Bronchial epithelial cell (primary cell): Measurements from ENCODE around the gene GPR68. TPM values are rescaled to one million over a fixed set of nuclear protein-coding genes. Genes with fewer than 3 reads are reported as not detected.

Experiments used
- DNase-seq: peaks from one replicate; pipeline ENCODE4 v3.0.0-alpha.2; 2010; ENCODE audit warnings: low read depth
- FAIRE-seq: peaks from 2 replicates; lab custom pipeline; 2011; peaks lifted over from hg19 to GRCh38; lab: Jason Lieb, UNC
- H3K27me3 ChIP-seq: 2 replicates; pipeline ENCODE4 v1.5.1; 2011; ENCODE audit warnings: low read length; ENCODE audit not compliant: control insufficient read depth, insufficient read depth
- H3K36me3 ChIP-seq: 2 replicates; pipeline ENCODE4 v1.5.1; 2011; ENCODE audit warnings: low read length; ENCODE audit not compliant: control insufficient read depth, insufficient read depth
- H3K4me3 ChIP-seq: 2 replicates; pipeline ENCODE4 v1.5.1; 2011; ENCODE audit warnings: mild to moderate bottlenecking, low read depth, low read length, control low read depth
- total RNA-seq: library from RNA; depleted of rRNA; stranded (reverse); fragments of >200 nt; gene quantifications from 2 replicates; pipeline ENCODE4 v1.2.1, GENCODE V29; 2014
- TF ChIP-seq, protein P1 (sequence below): IDR thresholded peaks from 2 replicates; pipeline ENCODE4 v1.5.1; 2011; ENCODE audit warnings: mild to moderate bottlenecking, moderate library complexity, low read length, control low read depth, inconsistent platforms; ENCODE audit not compliant: insufficient read depth, severe bottlenecking

The GPR68 gene
- total RNA-seq, 1 donor from 2014 or later = 1.8 TPM

DNA sequence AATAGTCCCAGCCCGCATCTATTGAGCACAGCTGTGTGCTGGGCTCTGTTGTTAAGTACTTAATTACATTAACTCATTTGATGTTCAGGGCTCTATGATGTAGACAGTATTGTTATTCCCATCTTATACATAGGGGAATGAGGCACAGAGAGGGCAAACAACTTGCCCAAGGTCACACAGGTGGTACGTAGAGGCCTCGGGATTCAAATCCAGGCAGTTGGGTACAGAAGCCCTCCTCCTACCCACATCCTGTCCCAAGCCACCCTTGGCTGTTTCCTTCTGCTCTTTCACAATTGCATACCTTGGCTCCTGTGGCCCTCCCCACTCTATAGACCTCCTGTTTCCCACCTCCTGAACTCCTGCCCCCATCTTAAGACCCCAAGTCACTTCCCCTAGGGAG, 10.0 kb upstream of the GPR68 start:
- FAIRE-seq (no peak), DNase-seq (no peak)
- TF ChIP-seq, protein P1, sequence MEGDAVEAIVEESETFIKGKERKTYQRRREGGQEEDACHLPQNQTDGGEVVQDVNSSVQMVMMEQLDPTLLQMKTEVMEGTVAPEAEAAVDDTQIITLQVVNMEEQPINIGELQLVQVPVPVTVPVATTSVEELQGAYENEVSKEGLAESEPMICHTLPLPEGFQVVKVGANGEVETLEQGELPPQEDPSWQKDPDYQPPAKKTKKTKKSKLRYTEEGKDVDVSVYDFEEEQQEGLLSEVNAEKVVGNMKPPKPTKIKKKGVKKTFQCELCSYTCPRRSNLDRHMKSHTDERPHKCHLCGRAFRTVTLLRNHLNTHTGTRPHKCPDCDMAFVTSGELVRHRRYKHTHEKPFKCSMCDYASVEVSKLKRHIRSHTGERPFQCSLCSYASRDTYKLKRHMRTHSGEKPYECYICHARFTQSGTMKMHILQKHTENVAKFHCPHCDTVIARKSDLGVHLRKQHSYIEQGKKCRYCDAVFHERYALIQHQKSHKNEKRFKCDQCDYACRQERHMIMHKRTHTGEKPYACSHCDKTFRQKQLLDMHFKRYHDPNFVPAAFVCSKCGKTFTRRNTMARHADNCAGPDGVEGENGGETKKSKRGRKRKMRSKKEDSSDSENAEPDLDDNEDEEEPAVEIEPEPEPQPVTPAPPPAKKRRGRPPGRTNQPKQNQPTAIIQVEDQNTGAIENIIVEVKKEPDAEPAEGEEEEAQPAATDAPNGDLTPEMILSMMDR = no peak
- H3K4me3 ChIP-seq = no peak overlapping the region
- H3K27me3 ChIP-seq = no peaks in the 10 kb centered on the region
- H3K36me3 ChIP-seq = no peaks in the 10 kb centered on the region

DNA sequence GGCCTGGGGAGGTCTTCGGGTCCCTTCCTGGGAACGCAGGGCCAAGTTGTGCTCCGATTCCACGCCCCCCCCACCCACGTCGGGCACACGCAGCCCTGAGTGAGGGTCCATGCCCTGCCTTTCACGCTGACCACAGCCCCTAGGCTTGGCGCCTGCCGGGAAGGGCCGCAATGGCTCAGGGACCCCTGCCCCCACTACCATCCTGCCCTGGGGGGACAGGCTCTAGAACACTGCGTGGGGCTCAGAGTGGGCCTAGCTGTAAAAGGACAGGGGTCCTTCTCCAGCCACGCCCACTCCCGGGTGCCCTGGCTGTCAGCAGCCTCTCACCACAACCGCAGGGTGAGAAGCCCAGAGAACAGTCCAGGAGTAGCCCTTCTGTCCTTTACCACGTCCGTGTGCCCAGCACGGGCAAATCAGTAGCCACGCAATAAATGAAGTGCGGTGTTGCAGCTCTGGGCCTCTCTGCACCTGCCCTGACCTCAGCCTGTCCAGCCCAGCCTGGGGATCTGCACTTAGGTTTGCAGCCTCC, 9.4 kb upstream of the GPR68 start:
- Histone ChIP-seq H3K27me3 (no peaks in the 10 kb centered on the region), H3K4me3 (peak overlapping the region; percentile 52), H3K36me3 (no peaks in the 10 kb centered on the region)
- DNase-seq (no peak), FAIRE-seq (no peak)
- TF ChIP-seq, protein P1 = no peak

DNA sequence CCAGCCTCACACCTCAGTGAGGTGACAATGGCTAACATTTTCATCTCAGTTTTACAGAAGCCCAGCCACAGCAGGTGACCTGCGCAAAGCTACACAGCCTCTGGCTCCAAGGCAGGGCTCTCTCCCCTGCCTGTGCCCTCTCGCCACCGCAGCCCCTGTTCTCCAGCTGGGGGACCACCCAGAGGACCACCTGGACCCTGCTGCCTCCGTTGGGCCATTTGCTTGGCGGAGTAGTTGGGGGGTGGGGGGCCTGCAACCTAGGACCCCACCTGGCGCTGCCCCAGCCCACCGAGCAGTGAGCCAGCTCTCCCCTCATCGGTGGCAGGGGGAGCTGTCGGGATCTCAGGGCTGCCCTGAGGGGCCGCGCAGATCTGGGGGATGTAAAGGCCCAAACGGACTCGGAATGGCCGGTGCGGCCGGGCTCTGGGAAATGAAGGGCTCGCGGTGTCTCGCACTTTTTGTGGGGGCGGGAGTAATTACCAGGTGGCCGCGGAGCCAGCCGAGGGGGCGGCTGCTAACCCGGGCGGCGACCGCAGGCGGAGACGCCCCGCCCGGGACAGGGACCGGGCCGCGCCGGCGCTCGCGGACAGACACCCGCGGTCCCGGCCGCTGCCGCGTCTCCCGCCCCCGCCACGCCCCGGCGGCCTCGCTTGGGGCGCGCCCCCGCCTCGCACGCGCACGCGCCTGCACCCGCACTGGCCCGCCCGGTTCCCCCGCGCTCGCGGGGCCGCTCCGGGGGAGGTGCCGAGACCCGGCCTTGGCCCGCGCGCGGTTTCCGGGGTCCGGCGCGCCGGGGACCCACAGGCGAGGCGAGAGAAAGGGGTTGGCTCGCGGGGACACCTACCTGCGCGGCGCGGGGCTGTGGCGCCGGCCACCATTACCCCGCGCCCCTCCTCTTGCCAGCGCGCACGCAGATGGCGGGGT, 8.6 kb upstream of the GPR68 start:
- H3K27me3 ChIP-seq = no peaks in the 10 kb centered on the region
- H3K4me3 ChIP-seq = peak overlapping the region; percentile 52
- TF ChIP-seq, protein P1 = no peak
- H3K36me3 ChIP-seq = no peaks in the 10 kb centered on the region
- no peak for FAIRE-seq
- DNase-seq = no peak

DNA sequence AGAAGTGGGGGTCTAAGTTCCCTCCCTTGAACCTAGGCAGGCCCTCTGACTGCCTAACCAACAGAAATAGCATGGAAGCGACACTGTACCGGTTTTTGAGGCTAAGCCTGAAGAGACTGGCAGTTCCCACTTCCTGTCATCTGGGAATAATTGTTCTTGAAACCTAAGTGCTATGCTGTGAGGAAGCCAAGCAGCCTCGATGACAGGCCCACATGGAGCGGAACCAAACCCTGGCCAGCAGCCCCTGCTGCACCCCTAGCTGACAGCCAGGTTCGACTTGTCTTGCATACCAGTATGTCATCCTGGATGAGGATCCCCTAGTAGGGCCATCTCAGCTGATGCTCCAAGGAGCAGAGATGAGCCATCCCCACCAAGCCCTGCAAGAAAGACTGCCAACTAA, 6.4 kb upstream of the GPR68 start:
- H3K36me3 ChIP-seq = no peaks in the 10 kb centered on the region
- no peak overlapping the region for H3K4me3 ChIP-seq
- FAIRE-seq (no peak), DNase-seq (no peak)
- TF ChIP-seq, protein P1 = no peak
- H3K27me3 ChIP-seq = no peaks in the 10 kb centered on the region

DNA sequence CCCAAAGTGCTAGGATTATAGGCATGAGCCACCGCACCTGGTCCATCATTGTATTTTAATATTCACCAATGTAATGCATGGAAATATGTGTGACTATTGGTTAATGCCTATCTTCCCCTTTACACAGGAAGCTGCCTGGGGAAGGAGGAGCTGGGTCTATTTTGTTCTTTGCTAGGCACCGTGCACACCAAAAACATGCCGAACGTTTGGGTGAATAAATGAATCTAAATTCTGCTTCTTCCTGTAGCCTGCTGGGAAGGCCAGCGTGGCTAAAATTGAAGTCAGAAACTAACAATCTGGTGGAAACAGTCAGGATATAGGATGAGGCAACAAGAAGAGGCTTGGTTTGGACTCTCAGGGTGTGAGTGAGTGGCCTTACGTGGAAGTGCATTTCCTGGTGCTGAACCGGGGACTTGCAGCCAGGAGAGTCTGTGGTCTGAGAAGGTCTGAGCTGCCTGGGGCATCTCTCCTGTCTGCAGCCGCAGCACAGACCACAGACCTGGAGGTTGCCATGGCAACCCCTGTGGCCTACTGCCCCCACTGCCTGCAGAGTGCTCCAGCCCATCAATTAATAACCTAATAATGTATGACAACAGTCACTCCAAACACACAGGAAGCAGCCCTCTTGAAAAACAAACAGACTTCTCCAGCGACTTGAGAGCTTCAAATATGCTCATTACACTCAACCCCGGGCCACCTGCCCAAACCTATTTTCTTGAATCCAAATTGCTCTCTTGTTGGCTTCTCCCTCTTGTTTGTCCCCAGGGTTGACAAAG, 5.5 kb upstream of the GPR68 start:
- Histone ChIP-seq H3K36me3 (no peaks in the 10 kb centered on the region), H3K4me3 (no peak overlapping the region), H3K27me3 (no peaks in the 10 kb centered on the region)
- FAIRE-seq = no peak
- TF ChIP-seq, protein P1 = no peak
- DNase-seq = no peak
